GM19324 (cell line): Measurements from ENCODE around the gene ABAT.

ENCODE experiments used
- ATAC-seq: cut with Tn5 transposase; IDR thresholded peaks from one replicate; pipeline ENCODE4 v1.9.1; 2021; ENCODE audit warnings: mild to moderate bottlenecking, moderate library complexity; ENCODE audit not compliant: unreplicated experiment, low FRiP score

ABAT gene

GRCh38 chr16:8674413-8675022 is at the start of gene ABAT:
Gene ABAT (plus strand): TSS chr16:8674617. CDS start chr16:8735740, 61,123 bp downstream.
- ATAC-seq, result peak; percentile 99

GRCh38 chr16:8625491-8626087 is 48.8 kb upstream of the ABAT start:
- ATAC-seq, result no peak

GRCh38 chr16:8626946-8627345 is 47.5 kb upstream of the ABAT start:
- no peak for ATAC-seq

GRCh38 chr16:8627456-8627855 is 47.0 kb upstream of the ABAT start:
- no peak for ATAC-seq

- no peak for ATAC-seq
These were observed 45.3 kb upstream of the ABAT start for GRCh38 chr16:8628981-8629725.

- ATAC-seq, result no peak
These were observed 44.0 kb upstream of the ABAT start for GRCh38 chr16:8630255-8630953.

GRCh38 chr16:8631373-8631772 is 43.0 kb upstream of the ABAT start:
- ATAC-seq, result no peak

GRCh38 chr16:8631818-8632465 is 42.5 kb upstream of the ABAT start:
- no peak for ATAC-seq

- no peak for ATAC-seq
These were observed 41.7 kb upstream of the ABAT start for GRCh38 chr16:8632675-8633182.

GRCh38 chr16:8634991-8635736 is 39.3 kb upstream of the ABAT start:
- no peak for ATAC-seq

- no peak for ATAC-seq
These were observed 34.7 kb upstream of the ABAT start for GRCh38 chr16:8639694-8640093.

GRCh38 chr16:8641671-8642070 is 32.7 kb upstream of the ABAT start:
- ATAC-seq, result no peak

- no peak for ATAC-seq
These were observed 32.3 kb upstream of the ABAT start for GRCh38 chr16:8642146-8642545.

- ATAC-seq, result no peak
These were observed 29.9 kb upstream of the ABAT start for GRCh38 chr16:8644211-8645140.

- no peak for ATAC-seq
These were observed 29.3 kb upstream of the ABAT start for GRCh38 chr16:8645141-8645521.

- no peak for ATAC-seq
These were observed 28.6 kb upstream of the ABAT start for GRCh38 chr16:8645831-8646230.

- ATAC-seq, result no peak
These were observed 27.9 kb upstream of the ABAT start for GRCh38 chr16:8646326-8647053.

GRCh38 chr16:8647721-8648318 is 26.6 kb upstream of the ABAT start:
- ATAC-seq, result no peak
